Fibroblast of mammary gland (primary cell): ENCODE measurements around the gene VWA8.
A peak's percentile ranks its signal among the peaks of the same experiment; 100 is the strongest.

Experiments
- DNase-seq: peaks from one replicate; pipeline ENCODE4 v3.0.0-alpha.2; 2010; ENCODE audit warnings: low read depth
- H3K4me3 ChIP-seq: 2 replicates; pipeline ENCODE4 v1.5.1; 2011; ENCODE audit warnings: low read depth, mild to moderate bottlenecking, low read length, moderate library complexity; ENCODE audit not compliant: control insufficient read depth
- CTCF ChIP-seq: conservative IDR thresholded peaks from 2 replicates; pipeline ENCODE4 v1.5.1; 2011; ENCODE audit warnings: low read depth, low read length, inconsistent platforms; ENCODE audit not compliant: control insufficient read depth, insufficient read depth

Gene VWA8

GRCh38 chr13:41563341-41563983 lies 397.4 kb downstream of the VWA8 start:
- no peak overlapping the region for H3K4me3 ChIP-seq
- DNase-seq: peak; percentile 69
- no peak for TF ChIP-seq CTCF

GRCh38 chr13:41562541-41563178 lies 398.2 kb downstream of the VWA8 start:
- H3K4me3 ChIP-seq: no peak overlapping the region
- TF ChIP-seq CTCF: no peak
- DNase-seq: no peak

GRCh38 chr13:41562083-41562482 lies 398.8 kb downstream of the VWA8 start:
- TF ChIP-seq CTCF: no peak
- peak; percentile 87 for DNase-seq
- no peak overlapping the region for H3K4me3 ChIP-seq

- TF ChIP-seq CTCF: no peak
- DNase-seq: peak; percentile 41
Observed at GRCh38 chr13:41561170-41561569, 399.7 kb downstream of the VWA8 start.

GRCh38 chr13:41558781-41559560 lies 401.9 kb downstream of the VWA8 start:
- no peak for TF ChIP-seq CTCF
- H3K4me3 ChIP-seq: no peak overlapping the region
- DNase-seq: no peak

More at GRCh38 chr13:41561170-41561569, 399.7 kb downstream of the VWA8 start:
- no peak overlapping the region for H3K4me3 ChIP-seq

GRCh38 chr13:41557719-41558118 lies 403.2 kb downstream of the VWA8 start:
- no peak overlapping the region for H3K4me3 ChIP-seq
- no peak for DNase-seq
- no peak for TF ChIP-seq CTCF
